GM23338 (cell line): ENCODE results near the gene GSS. TPM values are rescaled to one million over a fixed set of nuclear protein-coding genes. Genes with fewer than 3 reads are reported as not detected.
"Not testable (repeated sequence)": the region's sequence is repeated elsewhere in the genome, so short reads cannot be mapped to it uniquely, and the experiment has no call there.

Experiments used
- ATAC-seq: fragments of 200-7000 bp; cut with Tn5 transposase; 3 replicates; pipeline ENCODE4 v1.9.1; 2020
- DNase-seq: peaks from one replicate; pipeline ENCODE4 v3.0.0-alpha.2; 2015; ENCODE audit warnings: low spot score
- H2AFZ ChIP-seq: fragments of 200-600 bp; sonication (generic); 2 replicates; pipeline ENCODE4 v1.8.0; 2016; ENCODE audit warnings: antibody characterized with exemption, mild to moderate bottlenecking, moderate library complexity
- H3F3A ChIP-seq: fragments of 200-600 bp; sonication (generic); replicated peaks from 2 replicates; pipeline ENCODE4 v1.8.0; 2017; ENCODE audit warnings: antibody characterized with exemption, mixed run types, low read depth
- H3K27ac ChIP-seq: fragments of 200-600 bp; sonication (generic); 2 replicates; pipeline ENCODE4 v1.6.1; 2016; ENCODE audit warnings: low read depth
- H3K27me3 ChIP-seq: fragments of 200-600 bp; sonication (generic); 2 replicates; pipeline ENCODE4 v1.8.0; 2016; ENCODE audit warnings: mild to moderate bottlenecking, mixed run types, moderate library complexity; ENCODE audit not compliant: insufficient read depth
- H3K36me3 ChIP-seq: fragments of 200-600 bp; sonication (generic); 2 replicates; pipeline ENCODE4 v1.8.0; 2016; ENCODE audit warnings: mild to moderate bottlenecking; ENCODE audit not compliant: insufficient read depth
- H3K4me1 ChIP-seq: fragments of 200-600 bp; sonication (generic); 2 replicates; pipeline ENCODE4 v1.8.0; 2016; ENCODE audit warnings: mild to moderate bottlenecking, moderate library complexity; ENCODE audit not compliant: insufficient read depth
- H3K4me2 ChIP-seq: fragments of 200-600 bp; sonication (generic); 2 replicates; pipeline ENCODE4 v1.7.1; 2017; ENCODE audit warnings: mixed run types
- H3K4me3 ChIP-seq: fragments of 200-600 bp; sonication (generic); 2 replicates; pipeline ENCODE4 v1.6.1; 2016; ENCODE audit warnings: mixed run types
- H3K79me2 ChIP-seq: fragments of 200-600 bp; sonication (generic); replicated peaks from 2 replicates; pipeline ENCODE4 v1.8.0; 2017; ENCODE audit warnings: mild to moderate bottlenecking; ENCODE audit not compliant: insufficient read depth
- H3K9me2 ChIP-seq: fragments of 200-600 bp; sonication (generic); 2 replicates; pipeline ENCODE4 v1.8.0; 2017; ENCODE audit not compliant: insufficient read depth
- H4K20me1 ChIP-seq: fragments of 200-600 bp; sonication (generic); replicated peaks from 2 replicates; pipeline ENCODE4 v1.8.0; 2017; ENCODE audit warnings: mild to moderate bottlenecking; ENCODE audit not compliant: insufficient read depth
- H3K27ac Mint-ChIP-seq: 2 replicates; pipeline ENCODE4 v1.8.0; 2020; ENCODE audit warnings: inconsistent platforms, mild to moderate bottlenecking, moderate library complexity, mixed read lengths
- H3K27me3 Mint-ChIP-seq: 3 replicates; pipeline ENCODE4 v1.8.0; 2022; ENCODE audit warnings: low read depth, mild to moderate bottlenecking, moderate library complexity, mixed read lengths, inconsistent platforms; ENCODE audit not compliant: insufficient read depth, poor library complexity
- H3K36me3 Mint-ChIP-seq: 3 replicates; pipeline ENCODE4 v1.8.0; 2021; ENCODE audit warnings: low read depth, mild to moderate bottlenecking, inconsistent platforms, moderate library complexity, mixed read lengths
- H3K4me1 Mint-ChIP-seq: 3 replicates; pipeline ENCODE4 v1.8.0; 2020; ENCODE audit warnings: mild to moderate bottlenecking, inconsistent platforms, mixed read lengths
- H3K4me3 Mint-ChIP-seq: 3 replicates; pipeline ENCODE4 v1.8.0; 2021; ENCODE audit warnings: moderate library complexity, mild to moderate bottlenecking, inconsistent platforms, mixed read lengths
- H3K9me3 Mint-ChIP-seq: 3 replicates; pipeline ENCODE4 v1.8.0; 2020; ENCODE audit warnings: moderate library complexity, mild to moderate bottlenecking, inconsistent platforms, mixed read lengths
- CREB1 ChIP-seq: fragments of 250-450 bp; sonication (Bioruptor Pico); IDR thresholded peaks from 2 replicates; pipeline ENCODE4 v1.5.0; 2020; ENCODE audit warnings: low read depth, mild to moderate bottlenecking, moderate library complexity
- NANOG ChIP-seq: IDR thresholded peaks from 2 replicates; pipeline ENCODE4 v1.6.1; 2016; ENCODE audit warnings: antibody characterized with exemption, borderline replicate concordance
- POLR2AphosphoS5 ChIP-seq: IDR thresholded peaks from 2 replicates; pipeline ENCODE4 v1.6.1; 2016; ENCODE audit warnings: antibody characterized with exemption, low read depth
- REST ChIP-seq: IDR thresholded peaks from one replicate; pipeline ENCODE4 v1.6.1; 2018; ENCODE audit warnings: antibody characterized with exemption; ENCODE audit not compliant: unreplicated experiment
- STAT1 ChIP-seq: IDR thresholded peaks from one replicate; pipeline ENCODE4 v1.6.1; 2016; ENCODE audit warnings: antibody characterized with exemption; ENCODE audit not compliant: unreplicated experiment
- ZNF114 ChIP-seq: fragments of 250-450 bp; sonication (Bioruptor Pico); IDR thresholded peaks from 2 replicates; pipeline ENCODE4 v1.5.0; 2020; ENCODE audit warnings: mild to moderate bottlenecking, moderate library complexity
- ZNF462 ChIP-seq: fragments of 250-450 bp; sonication (Bioruptor Pico); IDR thresholded peaks from 2 replicates; pipeline ENCODE4 v1.5.0; 2020; ENCODE audit warnings: mild to moderate bottlenecking, moderate library complexity
- polyA plus RNA-seq: library from polyadenylated mRNA; unstranded; fragments of >200 nt; fragmentation: Nextera tagmentation; extraction: Ambion mirVana; gene quantifications from 2 replicates; pipeline ENCODE4 v1.2.1, GENCODE V29; 2016
- total RNA-seq: library from RNA; depleted of rRNA; stranded (reverse); fragments of >200 nt; shearing (Covaris generic); gene quantifications from 2 replicates; pipeline ENCODE4 v1.2.3, GENCODE V29; 2014
- TF ChIP-seq, protein P1 (sequence below): IDR thresholded peaks from 2 replicates; pipeline ENCODE4 v1.6.1; 2016; ENCODE audit warnings: antibody characterized with exemption

GSS gene
- total and polyA plus RNA-seq, 2 experiments from 2014 or later = 34.0 to 63.3 TPM

DNA sequence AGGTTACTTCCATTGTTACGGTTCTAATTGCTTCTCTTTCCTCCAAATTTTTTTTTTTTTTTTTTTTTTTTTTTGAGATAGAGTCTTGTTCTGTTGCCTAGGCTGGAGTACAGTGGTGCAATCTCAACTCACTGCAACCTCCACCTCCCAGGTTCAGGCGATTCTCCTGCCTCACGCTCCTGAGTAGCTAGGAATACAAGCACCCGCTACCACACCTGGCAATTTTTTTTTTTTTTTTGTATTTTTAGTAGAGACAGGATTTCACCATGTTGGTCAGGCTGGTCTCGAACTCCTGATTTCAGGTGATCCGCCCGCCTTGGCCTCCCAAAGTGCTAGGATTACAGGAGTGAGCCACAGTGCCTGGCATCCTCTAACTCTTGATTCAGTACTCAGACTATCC, 74.6 kb downstream of the GSS start:
- not testable (repeated sequence) for H3K27ac ChIP-seq, H3K4me1 ChIP-seq, H3K9me3 Mint-ChIP-seq, H3K9me2 ChIP-seq, H3F3A ChIP-seq, H3K4me1 Mint-ChIP-seq, DNase-seq, H3K27me3 ChIP-seq, H3K4me2 ChIP-seq, ATAC-seq, H3K4me3 Mint-ChIP-seq, H3K36me3 Mint-ChIP-seq, H3K27ac Mint-ChIP-seq, H2AFZ ChIP-seq, H3K27me3 Mint-ChIP-seq, H4K20me1 ChIP-seq, H3K36me3 ChIP-seq, H3K4me3 ChIP-seq
- H3K79me2 ChIP-seq = peaks cover 28% of the 10 kb centered on the region

GRCh38 chr20:34880215-34880850, 75.3 kb downstream of the GSS start:
- Mint-ChIP-seq H3K4me1 (peaks cover 6% of the 10 kb centered on the region), H3K27ac (no peak overlapping the region), H3K36me3 (no peaks in the 10 kb centered on the region; the same call in 2 of the 3 replicates), H3K4me3 (no peak overlapping the region), H3K27me3 (peaks cover 8% of the 10 kb centered on the region), H3K9me3 (no peaks in the 10 kb centered on the region)
- peaks cover 10% of the 10 kb centered on the region for H4K20me1 ChIP-seq
- H2AFZ ChIP-seq = no peak overlapping the region
- H3K27me3 ChIP-seq = peaks cover 9% of the 10 kb centered on the region
- peaks cover 28% of the 10 kb centered on the region for H3K79me2 ChIP-seq
- DNase-seq = no peak
- no peaks in the 10 kb centered on the region for H3F3A ChIP-seq
- H3K9me2 ChIP-seq = no peaks in the 10 kb centered on the region
- no peak for ATAC-seq
- peaks cover 11% of the 10 kb centered on the region for H3K4me1 ChIP-seq
- no peaks in the 10 kb centered on the region for H3K36me3 ChIP-seq
- H3K4me2 ChIP-seq = no peak overlapping the region
- TF ChIP-seq, protein P1, sequence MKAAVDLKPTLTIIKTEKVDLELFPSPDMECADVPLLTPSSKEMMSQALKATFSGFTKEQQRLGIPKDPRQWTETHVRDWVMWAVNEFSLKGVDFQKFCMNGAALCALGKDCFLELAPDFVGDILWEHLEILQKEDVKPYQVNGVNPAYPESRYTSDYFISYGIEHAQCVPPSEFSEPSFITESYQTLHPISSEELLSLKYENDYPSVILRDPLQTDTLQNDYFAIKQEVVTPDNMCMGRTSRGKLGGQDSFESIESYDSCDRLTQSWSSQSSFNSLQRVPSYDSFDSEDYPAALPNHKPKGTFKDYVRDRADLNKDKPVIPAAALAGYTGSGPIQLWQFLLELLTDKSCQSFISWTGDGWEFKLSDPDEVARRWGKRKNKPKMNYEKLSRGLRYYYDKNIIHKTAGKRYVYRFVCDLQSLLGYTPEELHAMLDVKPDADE = no peak
- TF ChIP-seq ZNF114 (CRISPR knock-in tag) (no peak), REST (no peak), ZNF462 (CRISPR knock-in tag) (no peak), POLR2AphosphoS5 (no peak), STAT1 (no peak), CREB1 (CRISPR knock-in tag) (no peak), NANOG (no peak)
- no peak overlapping the region for H3K27ac ChIP-seq
- H3K4me3 ChIP-seq = no peak overlapping the region
